GM18907 (cell line): ENCODE measurements around the gene OSBPL1A.

ENCODE experiments used
- ATAC-seq: cut with Tn5 transposase; IDR thresholded peaks from one replicate; pipeline ENCODE4 v1.9.1; 2021; ENCODE audit warnings: mild to moderate bottlenecking, moderate library complexity; ENCODE audit not compliant: unreplicated experiment

Gene OSBPL1A

DNA sequence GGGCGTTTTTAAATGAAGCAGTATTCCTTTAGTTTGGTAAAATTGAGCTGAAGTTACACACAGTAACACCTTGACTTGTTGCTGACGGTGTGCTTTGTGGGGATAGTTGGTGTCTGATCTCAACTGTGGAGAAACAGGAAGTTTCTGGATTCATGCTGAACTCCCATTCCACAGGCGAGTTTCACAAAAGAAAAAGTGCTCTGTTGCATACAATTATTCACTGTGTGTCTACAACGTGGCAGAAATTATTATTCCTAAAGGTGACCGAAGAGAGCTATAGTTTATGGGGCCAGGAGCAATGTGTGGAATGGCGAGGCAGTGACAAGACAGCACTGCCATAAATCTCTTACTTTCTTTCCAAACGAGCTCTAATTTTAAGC lies 259.2 kb downstream of the OSBPL1A start:
- peak; percentile 14 for ATAC-seq

DNA sequence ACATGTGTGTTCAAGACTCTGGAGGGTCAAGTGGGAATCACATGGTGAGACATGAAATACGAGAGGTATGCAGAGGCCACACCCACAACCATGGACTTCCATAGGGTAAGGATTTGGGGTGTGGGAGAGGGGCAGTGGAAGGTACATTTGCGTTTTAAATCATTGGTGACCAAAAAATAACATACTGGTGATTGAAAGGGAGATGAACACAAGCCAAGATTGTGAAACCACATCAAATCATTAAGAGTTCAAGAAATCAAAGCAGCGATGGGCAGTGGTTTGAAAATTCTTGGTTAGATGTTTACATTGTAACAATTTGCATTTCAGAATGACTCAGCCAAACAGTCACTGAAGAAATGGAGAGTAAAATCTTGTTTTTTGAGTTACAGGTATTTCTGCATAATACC lies 260.7 kb downstream of the OSBPL1A start:
- no peak for ATAC-seq

DNA sequence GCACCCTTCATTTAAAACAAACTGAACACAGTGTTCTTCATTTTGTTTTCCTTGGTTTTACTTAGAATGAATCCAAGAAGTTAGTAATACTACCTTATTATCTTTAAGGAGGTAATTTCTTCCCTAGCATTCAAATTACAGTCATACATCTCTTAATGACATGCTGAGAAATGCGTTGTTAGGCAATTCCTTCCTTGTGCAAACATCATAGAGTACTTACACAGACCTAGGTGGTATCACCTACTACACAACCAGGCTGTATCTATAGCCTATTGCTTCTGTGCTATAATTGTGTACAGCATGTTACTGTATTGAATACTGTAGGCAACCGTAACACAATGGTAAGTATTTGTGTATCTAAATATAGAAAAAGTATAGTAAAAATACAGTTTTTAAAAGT lies 267.1 kb downstream of the OSBPL1A start:
- no peak for ATAC-seq

DNA sequence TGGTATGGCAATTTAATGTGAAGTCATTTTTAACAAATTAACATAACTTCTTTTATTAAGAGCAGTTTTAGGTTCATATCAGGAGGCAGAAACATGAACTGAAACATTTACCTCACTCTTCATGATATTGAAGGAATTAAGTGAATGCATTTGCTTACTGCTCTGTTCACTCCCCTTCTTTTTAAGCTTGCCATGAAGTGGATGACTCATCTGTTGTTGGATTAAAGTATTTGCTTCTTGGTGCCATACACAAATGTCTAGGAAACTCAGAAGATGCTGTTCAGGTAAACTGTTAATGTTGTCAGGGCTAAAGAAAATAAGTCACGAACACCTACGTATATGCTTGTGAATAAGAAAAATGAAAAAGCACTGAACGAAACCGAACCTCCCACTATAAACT lies 268.9 kb downstream of the OSBPL1A start:
- ATAC-seq: no peak

DNA sequence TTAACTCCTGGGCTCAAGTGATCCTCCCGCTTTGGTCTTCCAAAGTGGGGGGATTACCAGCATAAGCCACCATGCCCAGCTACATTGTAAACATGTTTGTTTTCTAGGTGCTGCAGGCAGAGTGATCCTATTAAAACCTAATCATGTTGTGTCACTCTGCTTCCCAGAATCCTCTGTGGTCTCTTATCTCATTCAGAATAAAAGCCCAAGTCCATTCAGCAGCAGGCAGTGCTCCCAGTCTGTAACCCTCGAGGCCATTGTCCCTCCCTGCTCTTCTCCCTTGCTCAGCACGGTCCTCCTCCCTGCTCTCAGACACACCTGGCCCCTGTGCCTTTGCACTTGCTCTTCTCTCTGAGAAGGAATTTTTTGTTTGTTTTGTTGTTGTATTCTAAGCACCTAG lies 269.9 kb downstream of the OSBPL1A start:
- no peak for ATAC-seq

DNA sequence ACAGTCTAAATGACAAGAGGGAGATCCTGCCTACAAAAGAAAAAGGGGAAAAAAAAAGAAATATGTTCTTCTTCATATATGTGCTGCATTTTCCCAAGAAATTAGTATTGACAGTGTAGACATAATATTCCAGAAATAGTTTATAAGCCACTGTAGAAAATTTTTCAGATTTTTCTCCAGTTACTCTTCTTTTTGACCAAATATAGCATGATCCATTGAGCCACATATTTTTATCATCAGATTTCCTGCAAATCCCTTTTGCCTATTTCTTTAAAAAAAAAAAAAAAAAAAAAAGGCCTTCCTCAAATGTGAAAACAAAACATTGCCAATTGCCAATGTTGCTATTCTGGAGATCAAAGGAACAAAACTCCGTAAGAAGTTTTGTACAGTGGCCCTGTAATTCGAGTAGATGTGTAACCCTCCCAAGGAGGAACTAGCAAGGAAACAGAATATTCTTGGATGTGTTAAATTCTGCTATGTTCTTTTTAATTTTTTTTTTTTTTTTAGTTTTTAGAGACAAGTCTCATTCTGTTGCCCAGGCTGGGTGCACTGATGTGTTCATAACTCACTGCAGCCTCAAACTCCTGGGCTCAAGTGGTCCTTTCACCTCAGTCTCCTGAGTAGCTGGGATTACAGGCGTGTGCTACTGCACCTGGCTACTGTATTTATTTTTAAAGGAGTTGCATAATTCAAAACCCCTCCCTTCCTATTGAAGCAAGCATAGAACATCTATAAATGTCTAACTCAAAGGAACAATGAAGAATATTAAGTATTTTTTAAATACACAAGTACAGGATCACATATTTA lies 271.3 kb downstream of the OSBPL1A start:
- ATAC-seq: no peak

DNA sequence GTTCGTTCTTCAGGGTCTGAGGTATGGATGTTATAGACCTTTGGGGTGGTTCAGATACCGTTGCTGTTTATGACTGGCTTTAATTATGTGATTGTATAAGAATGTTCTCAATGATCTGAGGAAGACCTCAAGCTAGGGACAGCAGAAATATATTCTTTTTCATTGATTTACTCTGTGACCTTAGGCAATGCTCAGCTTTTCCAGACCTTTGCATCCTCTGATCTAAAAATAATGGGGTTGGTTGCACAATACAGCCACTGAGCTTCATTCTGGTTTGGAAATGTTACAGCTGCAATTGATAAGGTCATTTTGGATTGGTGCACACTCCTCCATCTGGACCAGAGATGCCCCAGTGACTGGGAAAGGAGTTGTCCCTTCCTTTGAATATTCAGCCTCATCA lies 276.0 kb downstream of the OSBPL1A start:
- ATAC-seq: no peak

DNA sequence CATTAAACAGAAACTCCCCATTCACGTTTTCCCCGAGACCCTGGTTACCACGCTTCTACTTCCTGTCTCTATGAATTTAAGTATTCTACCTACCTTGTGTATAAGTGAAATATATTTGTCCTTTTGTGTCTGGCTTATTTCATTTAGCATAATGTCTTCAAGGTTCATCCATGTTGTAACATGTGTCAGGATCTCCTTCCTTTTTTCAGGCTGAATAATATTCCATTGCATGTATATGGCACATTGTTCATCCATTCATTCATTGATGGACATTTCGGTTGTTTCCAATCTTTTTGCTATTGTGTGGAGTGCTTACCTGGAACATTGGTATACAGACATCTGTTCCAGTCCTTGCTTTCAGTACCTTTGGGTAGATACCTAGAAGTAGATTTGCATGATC lies 276.9 kb downstream of the OSBPL1A start:
- ATAC-seq: no peak

DNA sequence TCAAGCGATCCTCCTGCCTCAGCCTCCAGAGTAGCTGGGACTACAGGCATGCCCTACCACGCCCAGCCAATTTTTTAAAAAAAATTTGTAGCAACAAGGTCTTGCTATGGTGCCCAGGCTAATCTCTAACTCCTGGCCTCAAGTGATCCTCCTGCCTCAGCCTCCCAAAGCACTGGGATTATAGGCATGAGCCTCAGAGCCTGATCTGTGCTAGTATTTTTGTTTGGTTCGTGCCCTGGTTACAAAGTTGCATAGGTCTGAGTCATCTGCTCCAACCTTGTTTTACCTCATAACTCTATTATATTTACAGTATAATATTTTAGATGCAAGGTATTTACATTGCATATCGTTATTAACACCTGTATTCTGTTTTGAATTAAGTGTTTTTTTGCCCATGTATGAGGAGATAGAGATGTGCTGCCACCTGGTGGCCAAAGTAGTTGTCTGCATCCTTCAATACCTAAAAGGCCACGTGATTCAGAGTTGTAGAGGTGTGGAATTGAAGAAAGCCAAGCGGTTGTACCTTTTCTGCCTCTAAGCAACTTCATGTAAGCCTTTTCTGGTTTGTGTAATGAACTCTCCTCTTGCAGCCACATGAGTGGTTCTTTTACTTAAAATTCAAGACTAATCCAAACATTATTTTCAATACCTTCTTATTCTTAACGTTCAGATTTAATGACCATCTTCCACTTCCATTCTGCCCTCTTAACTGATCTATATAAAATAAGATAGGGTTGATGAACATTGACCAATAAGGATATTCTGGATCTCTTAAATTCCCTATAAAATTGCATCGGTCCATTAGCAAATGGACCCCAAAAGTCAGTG lies 278.7 kb downstream of the OSBPL1A start:
- ATAC-seq: peak; percentile 66

DNA sequence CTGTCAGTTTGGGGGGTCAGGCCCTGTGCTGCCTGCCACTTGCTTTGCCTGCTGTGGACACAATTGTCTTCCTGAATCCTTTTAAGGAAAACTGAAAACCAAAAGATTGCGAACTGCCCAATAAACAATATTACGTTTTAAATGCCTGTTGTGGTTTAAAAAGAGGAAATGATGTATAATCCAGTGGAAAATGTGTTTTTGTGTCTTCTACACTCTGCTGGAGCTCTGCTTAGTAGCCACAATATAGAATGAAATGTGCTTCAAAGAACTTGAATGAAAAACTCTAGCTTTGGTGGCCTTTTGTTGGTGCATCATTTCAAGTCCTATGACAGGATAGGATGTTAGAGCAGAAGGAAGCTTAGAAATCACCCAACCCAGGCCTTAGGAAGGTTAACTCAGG lies 282.0 kb downstream of the OSBPL1A start:
- no peak for ATAC-seq

DNA sequence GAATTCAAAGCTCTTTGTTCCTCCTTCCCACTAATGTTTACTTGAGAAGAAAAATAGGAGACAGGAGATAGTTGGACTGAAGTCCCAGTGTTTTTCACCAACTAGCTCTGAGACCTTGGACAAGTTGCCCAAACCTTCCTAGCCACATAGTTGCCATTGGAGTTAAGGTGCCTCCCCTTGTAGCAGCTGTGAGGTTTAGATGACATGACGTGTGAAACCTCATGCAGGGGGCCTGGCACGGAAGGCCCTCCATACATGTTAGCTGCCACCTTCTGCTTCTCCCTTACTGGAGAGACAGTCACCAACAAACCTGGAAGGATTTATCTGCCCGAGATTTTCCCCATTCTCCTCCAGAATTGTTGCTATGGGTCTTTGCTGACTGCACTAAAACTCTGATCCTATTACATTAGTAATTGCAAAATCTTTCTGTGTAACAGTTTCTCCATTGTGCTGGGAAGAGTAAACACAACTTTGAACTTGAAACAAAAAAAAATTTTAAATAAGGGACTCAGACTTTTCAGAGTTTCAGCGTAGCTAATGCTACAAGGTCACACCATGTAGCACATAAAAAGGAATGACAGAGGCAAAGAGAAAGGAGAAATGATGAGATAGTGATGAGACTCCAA lies 282.6 kb downstream of the OSBPL1A start:
- ATAC-seq: no peak

DNA sequence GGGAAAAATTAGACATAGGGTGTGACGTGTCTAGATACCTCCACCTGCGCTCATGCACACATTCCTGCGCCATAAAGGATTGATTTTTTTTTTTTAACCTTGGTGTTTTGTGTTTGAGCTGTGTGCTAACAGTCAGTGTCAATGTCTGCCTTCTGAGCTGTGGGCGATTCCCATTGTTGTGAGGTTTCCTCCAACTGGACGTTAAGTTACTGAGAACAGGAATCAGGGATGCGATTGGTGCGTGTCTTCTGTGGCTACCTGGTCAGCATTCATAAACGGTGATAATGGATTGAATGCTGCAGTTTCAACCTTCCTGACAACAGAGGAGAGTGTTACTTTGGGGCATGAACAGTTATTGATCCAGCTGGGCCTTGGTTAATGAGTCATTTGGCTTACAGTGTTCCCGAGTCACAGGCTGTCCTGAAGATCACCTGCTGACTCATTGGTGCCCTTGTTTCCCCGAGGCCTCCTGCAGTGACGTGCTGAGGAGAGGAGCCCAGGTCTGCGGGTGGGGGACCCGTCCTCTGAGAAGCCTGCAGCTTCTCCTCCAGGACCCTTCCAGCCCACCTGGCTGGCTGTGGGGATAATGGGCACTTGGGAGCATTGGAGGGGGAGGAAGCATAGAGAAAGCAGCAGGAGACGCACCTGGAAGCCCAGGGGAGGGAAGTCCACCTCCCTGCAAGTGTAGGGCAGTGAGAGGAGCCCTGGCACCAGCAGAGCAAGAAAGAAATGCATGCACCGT lies 284.6 kb downstream of the OSBPL1A start:
- no peak for ATAC-seq

DNA sequence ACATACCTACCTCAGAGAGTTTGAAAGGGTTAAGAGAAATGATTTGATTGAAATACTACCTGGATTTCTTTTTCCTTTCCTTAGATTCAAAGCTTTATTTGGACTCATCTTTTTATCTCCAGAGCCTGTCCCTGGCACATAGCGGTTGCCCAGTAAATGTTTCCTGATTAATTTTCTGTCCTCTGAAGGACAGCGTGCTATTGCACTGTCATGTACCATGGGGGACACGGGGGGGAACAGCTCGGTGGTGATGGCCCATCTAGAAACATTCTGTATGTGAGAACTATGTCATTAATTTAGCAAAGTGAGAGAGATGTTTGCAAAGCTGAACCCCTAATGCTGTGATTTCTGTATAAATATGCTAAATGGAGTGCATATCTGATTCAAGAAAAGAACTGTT lies 285.2 kb downstream of the OSBPL1A start:
- no peak for ATAC-seq
